Neuronal stem cell (in vitro differentiated cells): Measurements from ENCODE around the gene GPATCH8.

Experiments
- DNase-seq: peaks from one replicate; pipeline ENCODE4 v3.0.0-alpha.2; 2013; ENCODE audit warnings: low spot score
- H2AFZ ChIP-seq: one replicate; pipeline ENCODE4 v1.6.1; 2013; ENCODE audit warnings: mild to moderate bottlenecking, low read length, inconsistent platforms
- H2AK5ac ChIP-seq: 2 replicates; pipeline ENCODE4 v1.6.1; 2013; ENCODE audit warnings: low read depth, mild to moderate bottlenecking, inconsistent platforms, low read length, moderate library complexity, mixed read lengths
- H2BK120ac ChIP-seq: 2 replicates; pipeline ENCODE4 v1.6.1; 2013; ENCODE audit warnings: low read depth, mild to moderate bottlenecking, inconsistent platforms, low read length, moderate library complexity, mixed read lengths
- H2BK12ac ChIP-seq: one replicate; pipeline ENCODE4 v1.6.1; 2013; ENCODE audit warnings: low read length, inconsistent platforms
- H2BK15ac ChIP-seq: 2 replicates; pipeline ENCODE4 v1.6.1; 2013; ENCODE audit warnings: mild to moderate bottlenecking, low read length, inconsistent platforms, mixed read lengths
- H2BK5ac ChIP-seq: one replicate; pipeline ENCODE4 v1.6.1; 2013; ENCODE audit warnings: inconsistent platforms, mild to moderate bottlenecking, low read length, moderate library complexity
- H3K14ac ChIP-seq: one replicate; pipeline ENCODE4 v1.6.1; 2013; ENCODE audit warnings: low read length, inconsistent platforms
- H3K18ac ChIP-seq: 2 replicates; pipeline ENCODE4 v1.6.1; 2013; ENCODE audit warnings: low read length, inconsistent platforms
- H3K23ac ChIP-seq: 2 replicates; pipeline ENCODE4 v1.6.1; 2013; ENCODE audit warnings: low read depth, mild to moderate bottlenecking, mixed read lengths, low read length, inconsistent platforms; ENCODE audit not compliant: poor library complexity
- H3K27ac ChIP-seq: replicated peaks from 3 replicates; pipeline ENCODE4 v1.5.1; 2013; ENCODE audit warnings: low read length, inconsistent platforms
- H3K27me3 ChIP-seq, 3 experiments: 2 replicates each; pipeline ENCODE4 v1.6.1; 2013; ENCODE audit warnings: low read length in 3 of 3, mild to moderate bottlenecking in 2 of 3, inconsistent platforms in 1 of 3, low read depth in 1 of 3, mixed read lengths in 1 of 3, moderate library complexity in 1 of 3; ENCODE audit not compliant: control insufficient read depth in 3 of 3, insufficient read depth in 3 of 3
- H3K36me3 ChIP-seq, 2 donors: replicated peaks in 1 of 2; 2 replicates each; pipeline ENCODE4 v1.6.1; 2013; ENCODE audit warnings: low read length in 2 of 2; ENCODE audit not compliant: control insufficient read depth in 2 of 2, insufficient read depth in 2 of 2
- H3K4ac ChIP-seq: 2 replicates; pipeline ENCODE4 v1.6.1; 2013; ENCODE audit warnings: inconsistent platforms, mild to moderate bottlenecking, low read length, moderate library complexity
- H3K4me1 ChIP-seq, 2 donors: 1 replicate in 1 of 2; 2 replicates in 1 of 2; pipeline ENCODE4 v1.6.1; 2013; ENCODE audit warnings: low read length in 2 of 2, low read depth in 1 of 2; ENCODE audit not compliant: control insufficient read depth in 2 of 2, insufficient read depth in 1 of 2
- H3K4me2 ChIP-seq: one replicate; pipeline ENCODE4 v1.6.1; 2013; ENCODE audit warnings: mild to moderate bottlenecking, low read length, inconsistent platforms; ENCODE audit not compliant: insufficient read depth, poor library complexity, severe bottlenecking
- H3K4me3 ChIP-seq, 2 donors: 2 replicates each; pipeline ENCODE4 v1.5.1; 2013; ENCODE audit warnings: low read length in 2 of 2, mild to moderate bottlenecking in 2 of 2, inconsistent platforms in 1 of 2, moderate library complexity in 1 of 2
- H3K79me1 ChIP-seq: one replicate; pipeline ENCODE4 v1.6.1; 2013; ENCODE audit warnings: low read depth, mild to moderate bottlenecking, inconsistent platforms, low read length, moderate library complexity
- H3K9ac ChIP-seq: one replicate; pipeline ENCODE4 v1.6.1; 2013; ENCODE audit warnings: mild to moderate bottlenecking, low read depth, low read length, inconsistent platforms; ENCODE audit not compliant: poor library complexity
- H3K9me3 ChIP-seq, 2 donors: replicated peaks in 1 of 2; 2 replicates each; pipeline versions ENCODE3 to v1.6.1; 2013; ENCODE audit warnings: low read length in 2 of 2, mild to moderate bottlenecking in 2 of 2, inconsistent platforms in 1 of 2, low read depth in 1 of 2, mixed read lengths in 1 of 2, moderate library complexity in 1 of 2; ENCODE audit not compliant: control insufficient read depth in 2 of 2, insufficient read depth in 1 of 2
- H4K8ac ChIP-seq: one replicate; pipeline ENCODE4 v1.6.1; 2013; ENCODE audit warnings: low read depth, mild to moderate bottlenecking, inconsistent platforms, low read length, moderate library complexity
- H4K91ac ChIP-seq: one replicate; pipeline ENCODE4 v1.6.1; 2013; ENCODE audit warnings: low read length, low read depth, mild to moderate bottlenecking, inconsistent platforms; ENCODE audit not compliant: poor library complexity
- WGBS, 2 donors: extraction: QIAGEN DNeasy Blood & Tissue Kit; methylation state at CpG; one replicate each; pipeline ENCODE4 v1.1.7; 2013; ENCODE audit warnings: missing lambda C conversion rate in 2 of 2, mixed read lengths in 1 of 2; ENCODE audit not compliant: insufficient read length in 2 of 2, insufficient replicate concordance in 1 of 2; ENCODE audit errors: extremely low coverage in 2 of 2; 5-methylcytosine and 5-hydroxymethylcytosine counted together

Gene GPATCH8

DNA sequence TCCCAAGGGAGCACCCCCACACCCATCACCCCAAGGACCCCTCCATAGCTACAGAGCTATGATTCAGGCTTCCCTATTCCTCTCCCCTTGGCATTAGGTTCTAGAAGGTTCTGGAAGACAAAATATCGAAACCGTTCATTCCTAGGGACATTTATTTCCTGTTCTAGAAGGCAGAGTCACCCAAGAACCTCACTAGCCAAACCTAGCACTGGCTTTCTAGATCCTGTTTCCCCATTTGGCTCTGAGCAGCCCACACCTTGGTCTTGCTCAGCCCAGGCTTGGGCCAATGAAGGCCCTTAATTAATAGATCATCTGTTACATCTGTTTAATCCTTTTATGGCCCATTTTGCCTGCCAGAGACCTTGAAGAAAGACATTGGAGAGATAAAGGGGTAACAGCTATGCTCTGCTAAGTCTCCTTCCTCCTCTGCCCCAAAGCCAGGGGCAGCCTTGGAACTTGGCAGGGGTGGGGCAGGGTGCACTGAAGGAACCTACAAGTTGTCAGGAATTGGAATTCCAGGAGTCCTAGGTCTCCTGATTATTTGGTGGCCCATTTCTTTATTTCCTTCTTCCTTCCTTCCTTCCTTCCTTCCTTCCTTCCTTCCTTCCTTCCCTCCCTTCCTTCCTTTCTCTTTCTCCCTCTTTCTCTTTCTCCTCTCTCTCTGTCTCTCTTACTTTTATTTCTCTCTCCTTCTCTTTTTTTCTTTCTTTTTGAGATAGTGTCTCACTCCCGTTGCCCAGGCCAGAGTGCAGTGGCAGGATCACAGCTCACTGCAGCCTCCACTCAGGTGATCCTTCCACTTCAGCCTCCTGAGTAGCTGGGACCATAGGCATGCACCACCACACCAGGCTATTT lies 45.4 kb upstream of the GPATCH8 start:
- WGBS, 2 donors = no CpG with 5 or more reads among the region's 3 CpGs
- H4K91ac ChIP-seq = peak overlapping the region; percentile 86
- H3K4me1 ChIP-seq = peaks cover 42 to 45% of the 10 kb centered on the region in 2 donors
- H2BK12ac ChIP-seq = peak overlapping the region; percentile 76
- H3K27ac ChIP-seq = peak overlapping the region; percentile 90
- no peak overlapping the region for H4K8ac ChIP-seq
- H2BK5ac ChIP-seq = peak overlapping the region; percentile 85
- peak overlapping the region; percentile 6 for H2AK5ac ChIP-seq
- peak overlapping the region in 1 of 2 donors; percentile 36 for H3K4me3 ChIP-seq
- H3K27me3 ChIP-seq = no peaks in the 10 kb centered on the region
- DNase-seq = no peak
- H3K36me3 ChIP-seq = no peaks in the 10 kb centered on the region
- no peak overlapping the region for H3K14ac ChIP-seq
- no peaks in the 10 kb centered on the region for H3K79me1 ChIP-seq
- no peak overlapping the region for H2AFZ ChIP-seq
- peak overlapping the region; percentile 70 for H2BK15ac ChIP-seq
- H3K18ac ChIP-seq = peak overlapping the region; percentile 91
- H3K23ac ChIP-seq = no peak overlapping the region
- H3K9me3 ChIP-seq = no peaks in the 10 kb centered on the region
- H3K4ac ChIP-seq = peak overlapping the region; percentile 17
- H3K4me2 ChIP-seq = no peak overlapping the region
- H3K9ac ChIP-seq = no peak overlapping the region
- peak overlapping the region; percentile 90 for H2BK120ac ChIP-seq

DNA sequence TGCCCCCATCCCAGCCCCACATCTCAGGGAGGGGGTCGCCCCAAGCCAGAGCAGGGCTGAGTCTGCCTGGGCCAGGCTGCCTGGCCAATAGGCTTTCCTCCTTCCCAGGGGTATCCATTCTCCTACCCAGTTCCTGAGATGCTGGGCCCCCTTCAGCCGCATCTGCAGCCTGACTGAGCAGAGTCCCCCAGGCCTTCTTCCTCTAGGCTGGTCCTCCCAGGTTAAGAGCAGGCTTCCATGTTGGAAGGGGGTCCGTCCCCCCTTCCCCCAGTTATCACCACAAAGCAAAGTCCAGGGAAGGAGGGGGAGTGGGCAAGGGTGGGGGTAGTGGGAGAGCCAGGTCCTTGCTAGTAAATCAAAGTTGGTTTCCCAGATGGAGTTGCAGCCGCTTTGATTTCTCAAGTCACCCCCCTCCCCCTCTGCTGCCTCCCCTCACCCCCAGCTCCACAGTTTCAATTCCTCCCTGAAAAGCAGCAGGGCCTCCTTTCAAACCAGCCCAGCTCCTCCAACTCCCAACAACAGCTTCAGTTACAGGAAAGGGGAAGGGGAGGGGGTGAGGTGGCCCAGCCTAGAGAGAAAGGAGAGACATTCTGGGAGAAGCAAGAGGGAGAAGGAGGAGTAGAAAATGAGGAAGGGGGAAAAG lies 44.5 kb upstream of the GPATCH8 start:
- Histone ChIP-seq H2AFZ (peak overlapping the region; percentile 62), H3K4me1 (peaks cover 44 to 53% of the 10 kb centered on the region in 2 donors), H3K4me3 (peak overlapping the region in 1 of 2 donors; percentile 36), H3K79me1 (no peaks in the 10 kb centered on the region), H3K27me3 (no peaks in the 10 kb centered on the region), H2BK15ac (peak overlapping the region; percentile 70), H2AK5ac (peak overlapping the region; percentile 34), H4K91ac (peak overlapping the region; percentile 12), H4K8ac (no peak overlapping the region), H3K23ac (no peak overlapping the region), H3K14ac (no peak overlapping the region), H3K9me3 (no peaks in the 10 kb centered on the region), H2BK12ac (no peak overlapping the region), H3K4me2 (peak overlapping the region; percentile 21), H3K27ac (peak overlapping the region; percentile 90), H2BK120ac (peak overlapping the region; percentile 90), H3K18ac (peak overlapping the region; percentile 91), H2BK5ac (peak overlapping the region; percentile 85), H3K9ac (no peak overlapping the region), H3K4ac (peak overlapping the region; percentile 43), H3K36me3 (no peaks in the 10 kb centered on the region)
- WGBS, 2 donors = no CpG with 5 or more reads among the region's 4 CpGs
- DNase-seq = no peak

DNA sequence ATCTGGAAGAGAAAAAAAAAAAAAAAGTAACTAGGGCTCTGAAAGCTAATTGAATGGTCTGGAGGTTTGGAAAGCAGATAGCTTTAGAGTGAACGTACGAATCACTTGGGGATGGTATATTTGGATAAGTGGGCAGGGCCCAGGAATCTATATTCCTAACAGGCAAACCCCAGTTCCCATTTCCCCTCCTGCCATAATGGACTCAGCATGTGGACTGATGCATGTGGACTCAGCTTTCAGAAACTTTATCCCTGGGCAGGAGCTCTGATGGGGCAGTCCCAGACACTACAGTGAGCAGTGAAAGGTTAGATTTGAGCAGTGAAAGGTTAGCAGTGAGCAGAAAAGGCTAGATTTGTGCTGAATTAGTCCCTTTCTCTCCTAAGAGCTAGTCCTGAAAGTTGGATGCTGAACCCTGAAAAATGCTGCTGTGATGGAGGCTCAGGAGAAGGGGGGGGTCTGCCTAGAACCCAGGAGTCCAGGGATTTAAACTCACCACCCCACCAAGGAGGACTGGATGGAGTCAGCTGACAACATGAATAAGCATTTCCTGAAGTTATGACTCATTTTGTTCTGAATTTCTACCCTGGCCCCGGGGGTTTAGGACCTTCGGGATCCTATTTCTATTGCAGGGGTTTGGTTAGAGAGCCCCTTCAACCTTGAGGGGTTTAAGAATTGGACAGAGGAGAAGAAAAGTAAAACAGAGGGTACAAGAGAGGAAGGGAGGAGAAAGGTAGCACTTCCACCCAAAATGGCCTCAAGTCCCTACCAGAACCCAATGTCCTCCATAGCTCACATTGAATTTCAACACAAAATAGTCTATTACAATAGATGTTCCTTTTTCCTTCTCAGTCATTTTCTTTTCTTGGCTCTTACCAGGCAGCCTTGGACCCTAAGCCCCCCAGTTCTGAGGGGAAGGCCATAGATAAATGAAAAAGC lies 43.7 kb upstream of the GPATCH8 start:
- WGBS, 2 donors = no CpG with 5 or more reads among the region's 4 CpGs
- peak overlapping the region; percentile 4 for H2BK15ac ChIP-seq
- H3K4me2 ChIP-seq = peak overlapping the region; percentile 21
- H4K91ac ChIP-seq = peak overlapping the region; percentile 12
- no peaks in the 10 kb centered on the region for H3K36me3 ChIP-seq
- peak overlapping the region; percentile 90 for H3K18ac ChIP-seq
- peak overlapping the region in 1 of 2 donors; percentile 36 for H3K4me3 ChIP-seq
- H4K8ac ChIP-seq = no peak overlapping the region
- no peak overlapping the region for H3K9ac ChIP-seq
- H2BK5ac ChIP-seq = peak overlapping the region; percentile 63
- H3K14ac ChIP-seq = no peak overlapping the region
- peak overlapping the region; percentile 34 for H2AK5ac ChIP-seq
- peak overlapping the region; percentile 90 for H3K27ac ChIP-seq
- H3K4me1 ChIP-seq = peaks cover 44 to 61% of the 10 kb centered on the region in 2 donors
- H3K4ac ChIP-seq = peak overlapping the region; percentile 43
- H3K23ac ChIP-seq = no peak overlapping the region
- H2BK120ac ChIP-seq = peak overlapping the region; percentile 22
- H2BK12ac ChIP-seq = no peak overlapping the region
- no peaks in the 10 kb centered on the region for H3K79me1 ChIP-seq
- no peaks in the 10 kb centered on the region for H3K9me3 ChIP-seq
- no peak for DNase-seq
- no peaks in the 10 kb centered on the region for H3K27me3 ChIP-seq
- peak overlapping the region; percentile 62 for H2AFZ ChIP-seq
